ACC112 (cell line): ENCODE results near the gene MYMK.

Experiments used
- H2AFZ ChIP-seq: fragments of 200-600 bp; sonication (generic); one replicate; pipeline ENCODE4 v1.6.0; 2017; ENCODE audit warnings: antibody characterized with exemption, low read length; ENCODE audit not compliant: unreplicated experiment
- H3K27ac ChIP-seq: fragments of 200-600 bp; sonication (generic); 2 replicates; pipeline ENCODE4 v1.5.1; 2014; ENCODE audit warnings: low read depth, mild to moderate bottlenecking, antibody characterized with exemption, low read length, moderate library complexity
- H3K27me3 ChIP-seq: fragments of 200-600 bp; sonication (generic); 2 replicates; pipeline ENCODE4 v1.6.1; 2014; ENCODE audit warnings: mild to moderate bottlenecking, antibody characterized with exemption, low read length, moderate library complexity, mixed read lengths; ENCODE audit not compliant: insufficient read depth
- H3K36me3 ChIP-seq: fragments of 200-600 bp; sonication (generic); 2 replicates; pipeline ENCODE4 v1.6.1; 2016; ENCODE audit warnings: mild to moderate bottlenecking, antibody characterized with exemption, low read length, moderate library complexity, mixed read lengths; ENCODE audit not compliant: insufficient read depth
- H3K4me1 ChIP-seq: fragments of 200-600 bp; sonication (generic); one replicate; pipeline ENCODE4 v1.6.1; 2016; ENCODE audit warnings: low read length, mixed read lengths; ENCODE audit not compliant: insufficient read depth, unreplicated experiment, control insufficient read depth
- H3K4me3 ChIP-seq: fragments of 200-600 bp; sonication (generic); 2 replicates; pipeline ENCODE4 v1.5.1; 2014; ENCODE audit warnings: mild to moderate bottlenecking, low read depth, low read length
- H3K79me2 ChIP-seq: fragments of 200-600 bp; sonication (generic); one replicate; pipeline ENCODE4 v1.6.0; 2016; ENCODE audit warnings: low read length; ENCODE audit not compliant: control insufficient read depth, unreplicated experiment, insufficient read depth

MYMK gene

DNA sequence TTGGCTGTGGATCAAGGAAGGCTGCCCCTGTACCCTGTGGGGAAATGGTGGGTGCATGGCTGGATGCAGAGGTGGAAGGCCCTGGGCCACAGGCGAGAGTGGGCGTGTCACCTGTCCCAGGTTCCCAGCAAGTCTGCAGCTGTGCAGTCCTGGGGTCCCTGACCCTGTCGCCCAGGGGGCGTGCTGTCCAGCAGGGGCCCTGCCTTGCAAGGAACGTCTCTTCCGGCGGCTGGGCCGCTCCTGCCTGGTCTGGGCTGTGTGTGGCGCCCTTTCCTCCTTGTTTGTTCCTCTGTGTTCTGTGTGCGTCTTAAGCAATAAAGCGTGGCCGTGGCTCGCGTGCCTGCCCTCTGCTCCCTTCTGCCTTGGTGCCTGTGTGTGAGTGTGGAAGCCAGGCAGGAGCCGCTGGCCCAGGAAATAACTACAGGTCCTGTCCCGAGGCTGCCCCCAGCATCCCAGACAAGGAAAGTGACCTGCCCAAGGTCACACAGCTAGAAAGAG, 54.3 kb downstream of the MYMK start:
- Histone ChIP-seq H3K27ac (no peak overlapping the region), H3K4me1 (no peaks in the 10 kb centered on the region), H3K27me3 (no peaks in the 10 kb centered on the region), H2AFZ (no peak overlapping the region), H3K4me3 (no peak overlapping the region), H3K79me2 (no peaks in the 10 kb centered on the region), H3K36me3 (peaks cover 4% of the 10 kb centered on the region; the same call in 1 of the 2 replicates)

DNA sequence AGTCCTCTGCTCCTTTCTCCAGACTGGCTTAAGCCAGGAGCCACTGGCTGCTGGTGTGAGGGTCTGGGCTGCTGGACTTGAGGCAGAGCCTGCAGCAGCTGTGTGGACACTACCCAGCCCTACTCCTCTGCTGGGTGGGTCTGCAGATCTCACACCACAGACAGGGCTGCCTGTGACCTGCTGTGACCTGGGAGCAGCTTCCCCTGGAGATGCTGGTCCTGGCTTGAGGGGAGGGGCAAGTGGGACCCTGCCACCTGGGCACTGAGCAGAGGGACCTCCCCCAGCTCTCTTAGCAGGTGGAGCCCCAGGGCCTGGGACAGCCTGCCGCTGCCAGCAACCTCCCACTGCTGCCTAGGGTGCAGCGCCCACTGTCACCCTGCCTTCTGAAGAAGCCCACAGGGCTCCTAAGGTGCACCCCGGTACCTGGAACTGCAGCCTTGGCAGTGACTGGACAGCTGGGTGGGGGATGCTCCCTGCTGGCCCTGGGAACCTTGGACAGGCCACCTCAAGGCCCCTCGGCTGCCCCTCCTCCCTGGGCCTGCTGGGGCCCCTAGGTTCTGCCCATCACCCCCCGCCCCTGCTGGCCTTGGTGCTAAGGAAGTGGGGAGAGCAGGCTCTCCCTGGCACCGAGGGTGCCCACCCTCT, 55.9 kb downstream of the MYMK start:
- Histone ChIP-seq H3K36me3 (peaks cover 2% of the 10 kb centered on the region; the same call in 1 of the 2 replicates), H3K27ac (no peak overlapping the region), H2AFZ (no peak overlapping the region), H3K79me2 (no peaks in the 10 kb centered on the region), H3K4me3 (no peak overlapping the region), H3K27me3 (no peaks in the 10 kb centered on the region), H3K4me1 (no peaks in the 10 kb centered on the region)

GRCh38 chr9:133468374-133468773, 56.4 kb downstream of the MYMK start:
- H3K27ac ChIP-seq = no peak overlapping the region

GRCh38 chr9:133467101-133467500, 57.7 kb downstream of the MYMK start:
- no peak overlapping the region for H3K4me3 ChIP-seq
- H3K4me1 ChIP-seq = no peaks in the 10 kb centered on the region
- H3K79me2 ChIP-seq = no peaks in the 10 kb centered on the region
- no peak overlapping the region for H2AFZ ChIP-seq
- no peaks in the 10 kb centered on the region for H3K36me3 ChIP-seq
- H3K27ac ChIP-seq = no peak overlapping the region
- no peaks in the 10 kb centered on the region for H3K27me3 ChIP-seq

More at GRCh38 chr9:133468374-133468773, 56.4 kb downstream of the MYMK start:
- H3K79me2 ChIP-seq = no peaks in the 10 kb centered on the region
- no peak overlapping the region for H3K4me3 ChIP-seq
- H3K27me3 ChIP-seq = no peaks in the 10 kb centered on the region
- no peak overlapping the region for H2AFZ ChIP-seq
- no peaks in the 10 kb centered on the region for H3K4me1 ChIP-seq
- H3K36me3 ChIP-seq = no peaks in the 10 kb centered on the region

- Histone ChIP-seq H3K27me3 (no peaks in the 10 kb centered on the region), H3K4me1 (peaks cover 2% of the 10 kb centered on the region), H3K36me3 (no peaks in the 10 kb centered on the region), H3K27ac (no peak overlapping the region), H2AFZ (no peak overlapping the region), H3K79me2 (no peaks in the 10 kb centered on the region), H3K4me3 (no peak overlapping the region)
Measured at GRCh38 chr9:133465984-133466383, 58.8 kb downstream of the MYMK start.

DNA sequence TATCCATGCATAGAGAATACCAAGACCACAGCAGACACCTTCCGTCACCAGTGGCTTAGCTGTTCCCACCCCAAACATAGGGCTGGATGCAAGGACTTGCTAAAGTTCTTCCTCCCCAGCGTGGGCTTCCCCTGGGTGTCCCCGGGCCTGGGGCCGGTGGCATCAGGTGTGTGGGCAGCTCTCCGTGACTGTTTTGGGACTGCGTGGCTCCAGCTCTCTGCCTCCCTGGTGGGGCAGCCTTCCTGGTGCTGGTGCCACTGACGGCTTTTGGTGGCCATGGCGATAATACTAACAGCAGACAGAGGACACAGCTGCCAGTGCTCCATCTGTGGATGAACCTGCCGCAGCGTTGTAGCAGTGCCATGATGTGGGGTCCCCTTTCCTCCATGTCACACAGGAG, 60.1 kb downstream of the MYMK start:
- H3K36me3 ChIP-seq = no peaks in the 10 kb centered on the region
- H2AFZ ChIP-seq = no peak overlapping the region
- no peak overlapping the region for H3K27ac ChIP-seq
- H3K4me3 ChIP-seq = no peak overlapping the region
- no peaks in the 10 kb centered on the region for H3K27me3 ChIP-seq
- peaks cover 7% of the 10 kb centered on the region for H3K4me1 ChIP-seq
- no peaks in the 10 kb centered on the region for H3K79me2 ChIP-seq
